H1 (cell line): ENCODE measurements around the gene HAUS2. TPM values are rescaled to one million over a fixed set of nuclear protein-coding genes. Genes with fewer than 3 reads are reported as not detected.

ENCODE experiments used
- CTCF ChIA-PET: fragments of 300-600 bp; sonication (Branson Sonifier 250); formaldehyde crosslinking; loops from one replicate; lab custom pipeline; 2021; ENCODE audit not compliant: partially characterized antibody; lab: Charles Lee
- POLR2A ChIA-PET: fragments of 300-600 bp; sonication (Branson Sonifier 250); formaldehyde crosslinking; loops from one replicate; lab custom pipeline; 2021; ENCODE audit warnings: inconsistent platforms; ENCODE audit not compliant: partially characterized antibody; lab: Charles Lee
- DNase-seq, 2 experiments: peaks; one replicate each; pipeline versions ENCODE4 v3.0.0 to v3.0.0-alpha.2; 2010 to 2022; ENCODE audit warnings: low spot score in 2 of 2, low read depth in 1 of 2, mixed read lengths in 1 of 2
- FAIRE-seq: peaks from 2 replicates; lab custom pipeline; 2011; peaks lifted over from hg19 to GRCh38; lab: Jason Lieb, UNC
- H2AFZ ChIP-seq: 2 replicates; pipeline ENCODE4 v1.8.1; 2012; ENCODE audit warnings: low read length, inconsistent platforms
- H2AK5ac ChIP-seq: 2 replicates; pipeline ENCODE4 v1.6.1; 2013; ENCODE audit warnings: low read depth, low read length
- H2BK120ac ChIP-seq: replicated peaks from 2 replicates; pipeline ENCODE3; 2013; ENCODE audit warnings: low read depth, low read length, inconsistent platforms
- H2BK12ac ChIP-seq: 2 replicates; pipeline ENCODE4 v1.6.1; 2013; ENCODE audit warnings: low read depth, low read length
- H2BK15ac ChIP-seq: 2 replicates; pipeline ENCODE4 v1.6.1; 2013; ENCODE audit warnings: low read length
- H2BK20ac ChIP-seq: 2 replicates; pipeline ENCODE4 v1.6.1; 2013; ENCODE audit warnings: low read length
- H2BK5ac ChIP-seq: 2 replicates; pipeline ENCODE4 v1.6.1; 2013; ENCODE audit warnings: low read depth, low read length
- H3K14ac ChIP-seq: 2 replicates; pipeline ENCODE4 v1.6.1; 2013; ENCODE audit warnings: inconsistent platforms; ENCODE audit not compliant: insufficient read length
- H3K18ac ChIP-seq: 2 replicates; pipeline ENCODE4 v1.6.1; 2013; ENCODE audit warnings: low read length; ENCODE audit errors: extremely low read depth
- H3K23ac ChIP-seq: 2 replicates; pipeline ENCODE4 v1.6.1; 2013; ENCODE audit warnings: inconsistent platforms; ENCODE audit not compliant: insufficient read length
- H3K23me2 ChIP-seq: 2 replicates; pipeline ENCODE4 v1.6.1; 2013; ENCODE audit warnings: low read depth, low read length
- H3K27ac ChIP-seq: 2 replicates; pipeline ENCODE4 v1.6.1; 2011; ENCODE audit warnings: low read depth, low read length, inconsistent platforms
- H3K27me3 ChIP-seq, 4 experiments: replicated peaks in 1 of 4; 1 replicate in 1 of 4; 2 replicates in 3 of 4; pipeline versions ENCODE4 v1.6.1 to v1.8.1; 2011 to 2013; ENCODE audit warnings: low read length in 3 of 4, mild to moderate bottlenecking in 3 of 4, inconsistent platforms in 2 of 4, mixed read lengths in 2 of 4, moderate library complexity in 1 of 4; ENCODE audit not compliant: control insufficient read depth in 3 of 4, insufficient read depth in 3 of 4; ENCODE audit errors: extremely low read depth in 1 of 4
- H3K36me3 ChIP-seq, 4 experiments: 2 replicates each; pipeline versions ENCODE4 v1.6.1 to v1.8.1; 2011 to 2013; ENCODE audit warnings: mild to moderate bottlenecking in 4 of 4, low read length in 3 of 4, moderate library complexity in 2 of 4, control low read depth in 1 of 4, inconsistent platforms in 1 of 4; ENCODE audit not compliant: insufficient read depth in 4 of 4, control insufficient read depth in 2 of 4
- H3K4ac ChIP-seq: replicated peaks from 2 replicates; pipeline ENCODE3; 2013; ENCODE audit warnings: low read length, low read depth, mixed read lengths, inconsistent platforms; ENCODE audit not compliant: insufficient read length
- H3K4me1 ChIP-seq, 4 experiments: replicated peaks in 1 of 4; 1 replicate in 1 of 4; 2 replicates in 3 of 4; pipeline versions ENCODE4 v1.6.1 to v1.8.1; 2011 to 2013; ENCODE audit warnings: low read length in 3 of 4, inconsistent platforms in 2 of 4, mixed read lengths in 1 of 4; ENCODE audit not compliant: insufficient read depth in 4 of 4, control insufficient read depth in 3 of 4
- H3K4me2 ChIP-seq, 2 experiments: 2 replicates each; pipeline versions ENCODE4 v1.6.1 to v1.8.1; 2011 to 2013; ENCODE audit warnings: low read depth in 2 of 2, low read length in 2 of 2, control low read depth in 1 of 2, inconsistent platforms in 1 of 2, mild to moderate bottlenecking in 1 of 2; ENCODE audit not compliant: insufficient read depth in 1 of 2
- H3K4me3 ChIP-seq, 4 experiments: fragments of 200-600, 300-600 bp in 1 of 4; sonication (generic), shearing (Covaris generic), sonication (Bioruptor Twin) in 1 of 4; 2 replicates each; pipeline versions ENCODE4 v1.5.1 to v1.8.1; 2011 to 2016; ENCODE audit warnings: low read length in 4 of 4, low read depth in 3 of 4, control low read depth in 2 of 4, inconsistent platforms in 2 of 4, mild to moderate bottlenecking in 2 of 4, mixed read lengths in 1 of 4, moderate library complexity in 1 of 4; ENCODE audit not compliant: insufficient read depth in 2 of 4; ENCODE audit errors: extremely low read depth in 1 of 4
- H3K56ac ChIP-seq: replicated peaks from 2 replicates; pipeline ENCODE3; 2013; ENCODE audit warnings: low read depth, mild to moderate bottlenecking, mixed read lengths, low read length, inconsistent platforms; ENCODE audit not compliant: insufficient read length
- H3K79me1 ChIP-seq: 2 replicates; pipeline ENCODE4 v1.6.1; 2013; ENCODE audit warnings: low read depth, low read length, control low read depth
- H3K79me2 ChIP-seq, 2 experiments: 2 replicates each; pipeline versions ENCODE4 v1.6.1 to v1.8.1; 2012 to 2013; ENCODE audit warnings: low read length in 2 of 2, mild to moderate bottlenecking in 2 of 2, inconsistent platforms in 1 of 2; ENCODE audit not compliant: insufficient read depth in 2 of 2, control insufficient read depth in 1 of 2
- H3K9ac ChIP-seq, 4 experiments: replicated peaks in 1 of 4; 1 replicate in 1 of 4; 2 replicates in 3 of 4; pipeline versions ENCODE4 v1.6.1 to v1.8.1; 2011 to 2013; ENCODE audit warnings: low read depth in 3 of 4, low read length in 3 of 4, control low read depth in 2 of 4, mild to moderate bottlenecking in 2 of 4, moderate library complexity in 2 of 4, inconsistent platforms in 1 of 4; ENCODE audit errors: extremely low read depth in 1 of 4
- H3K9me3 ChIP-seq, 2 experiments: 2 replicates each; pipeline versions ENCODE4 v1.6.1 to v1.8.1; 2012 to 2013; ENCODE audit warnings: mild to moderate bottlenecking in 2 of 2, moderate library complexity in 2 of 2, control low read depth in 1 of 2, inconsistent platforms in 1 of 2, low read depth in 1 of 2, low read length in 1 of 2, mixed read lengths in 1 of 2; ENCODE audit not compliant: insufficient read depth in 2 of 2
- H4K20me1 ChIP-seq, 2 experiments: replicated peaks in 1 of 2; 2 replicates each; pipeline versions ENCODE3 to v1.8.1; 2011 to 2013; ENCODE audit warnings: inconsistent platforms in 2 of 2, low read length in 2 of 2, mild to moderate bottlenecking in 1 of 2; ENCODE audit not compliant: insufficient read depth in 2 of 2, control insufficient read depth in 1 of 2
- H4K5ac ChIP-seq: 2 replicates; pipeline ENCODE4 v1.6.1; 2013; ENCODE audit warnings: low read length, low read depth, mixed read lengths, inconsistent platforms; ENCODE audit not compliant: insufficient read length
- H4K8ac ChIP-seq: 2 replicates; pipeline ENCODE4 v1.8.0; 2013; ENCODE audit warnings: mild to moderate bottlenecking, moderate library complexity, low read length, inconsistent platforms; ENCODE audit not compliant: insufficient read depth; ENCODE audit errors: extremely low read depth
- H4K91ac ChIP-seq: replicated peaks from 2 replicates; pipeline ENCODE3; 2013; ENCODE audit warnings: low read length, mixed read lengths, inconsistent platforms; ENCODE audit not compliant: insufficient read length
- ATF2 ChIP-seq: IDR thresholded peaks from 2 replicates; pipeline ENCODE4 v1.6.1; 2012; ENCODE audit warnings: low read length, inconsistent platforms
- CHD2 ChIP-seq: IDR thresholded peaks from 2 replicates; pipeline ENCODE4 v1.6.1; 2012; ENCODE audit warnings: low read length, improper control_type of control experiment
- HDAC2 ChIP-seq, 2 experiments: fragments of 300-600 bp in 1 of 2; sonication (generic) in 1 of 2; IDR thresholded peaks; 2 replicates each; pipeline ENCODE4 v1.6.1; 2011 to 2012; ENCODE audit warnings: low read depth in 2 of 2, low read length in 2 of 2, mild to moderate bottlenecking in 2 of 2, moderate library complexity in 2 of 2, borderline replicate concordance in 1 of 2, inconsistent platforms in 1 of 2
- KDM1A ChIP-seq: fragments of 200-600, 300-600 bp; sonication (generic); IDR thresholded peaks from 2 replicates; pipeline ENCODE4 v1.7.1; 2016; ENCODE audit warnings: mild to moderate bottlenecking, low read length, borderline replicate concordance
- PHF8 ChIP-seq: fragments of 200-600 bp; sonication (generic); conservative IDR thresholded peaks from 2 replicates; pipeline ENCODE4 v1.7.1; 2012; ENCODE audit warnings: low read depth, mild to moderate bottlenecking, inconsistent platforms, low read length, moderate library complexity
- RAD21 ChIP-seq, 2 experiments: IDR thresholded peaks in 1 of 2; conservative IDR thresholded peaks in 1 of 2; 2 replicates each; pipeline ENCODE4 v1.6.1; 2011; ENCODE audit warnings: low read depth in 2 of 2, low read length in 2 of 2, improper control_type of control experiment in 1 of 2, inconsistent platforms in 1 of 2, mild to moderate bottlenecking in 1 of 2, moderate library complexity in 1 of 2
- WGBS, 2 experiments: shearing (Covaris generic) in 1 of 2; methylation state at CpG; one replicate each; pipeline versions ENCODE4 v1.1.6 to v1.1.7; 2013 to 2015; ENCODE audit warnings: low lambda C conversion rate in 2 of 2, mixed read lengths in 2 of 2, inconsistent platforms in 1 of 2, low coverage in 1 of 2, missing lambda C conversion rate in 1 of 2; ENCODE audit not compliant: insufficient replicate concordance in 2 of 2, insufficient coverage in 1 of 2, insufficient read length in 1 of 2; ENCODE audit errors: extremely low coverage in 1 of 2, missing lambda C conversion rate in 1 of 2; 5-methylcytosine and 5-hydroxymethylcytosine counted together
- polyA plus RNA-seq, 7 experiments: library from polyadenylated mRNA; depleted of rRNA in 3 of 7; stranded (reverse) in 5 of 7; unstranded in 2 of 7; fragments of >200 nt in 5 of 7; fragments of 200-250 nt in 2 of 7; gene quantifications; 1 replicate in 5 of 7; 2 replicates in 1 of 7; 4 replicates in 1 of 7; pipeline versions ENCODE4 v1.2.1 to v1.2.3, GENCODE V29; 2011 to 2013; ENCODE audit warnings: missing spikeins in 2 of 7, mixed read lengths in 2 of 7
- total RNA-seq: library from RNA; stranded (reverse); fragmentation: NEBNext Ultra II Directional; extraction: Animal tissue kit (Norgen Biotek cat#: 25700); gene quantifications from 2 replicates; pipeline ENCODE4 v1.2.1, GENCODE V29; 2021
- TF ChIP-seq, protein P1 (sequence below): IDR thresholded peaks from 2 replicates; pipeline ENCODE4 v1.6.1; 2012; ENCODE audit warnings: inconsistent platforms

Gene HAUS2
- total and polyA plus RNA-seq, 2 of the 8 experiments (the other 6 are each of a cell fraction or from before 2014, with no cell fraction given), result 12.1 to 33.5 TPM

- Histone ChIP-seq H3K27me3 (no peaks in the 10 kb centered on the region), H3K4me2 (no peak overlapping the region), H4K5ac (no peak overlapping the region), H3K36me3 (no peaks in the 10 kb centered on the region), H3K4me3 (no peak overlapping the region), H3K9ac (no peak overlapping the region), H3K9me3 (no peaks in the 10 kb centered on the region), H2AFZ (no peak overlapping the region), H2BK20ac (no peak overlapping the region), H3K4me1 (no peaks in the 10 kb centered on the region; a peak in 2 of 7 replicates), H3K27ac (no peak overlapping the region), H2BK120ac (no peak overlapping the region), H3K14ac (no peak overlapping the region), H2AK5ac (no peak overlapping the region), H3K18ac (no peak overlapping the region), H3K23me2 (no peaks in the 10 kb centered on the region), H2BK12ac (no peak overlapping the region), H3K79me1 (peaks cover 5% of the 10 kb centered on the region), H3K4ac (no peak overlapping the region)
- 87% methylated on average over 1 of the region's 1 CpG; no CpG with 5 or more reads in 1 of the 2 experiments for WGBS, 2 experiments
- DNase-seq, result no peak
- CTCF ChIA-PET, result interaction anchor here (0.6 to 2.4 kb wide), 2 partner anchors 26 to 146 kb away, joined by 3 to 10 read pairs; no protein-coding TSS in a partner anchor
- POLR2A ChIA-PET, result no interaction called here
- no peak for FAIRE-seq
- no peak for TF ChIP-seq KDM1A
- TF ChIP-seq ATF2, result no peak
- TF ChIP-seq RAD21 (IDR thresholded peaks at IDR 0.05 in 1 of 2, conservative IDR thresholded peaks at IDR 0.05 in 1 of 2; ENCODE audit: low read depth in 2 of 2, low read length in 2 of 2), result no peak
- no peak for TF ChIP-seq HDAC2 (IDR thresholded peaks at IDR 0.05; ENCODE audit: borderline replicate concordance in 1 of 2, low read depth in 2 of 2, low read length in 2 of 2)
- TF ChIP-seq CHD2, result no peak
- TF ChIP-seq, protein P1, sequence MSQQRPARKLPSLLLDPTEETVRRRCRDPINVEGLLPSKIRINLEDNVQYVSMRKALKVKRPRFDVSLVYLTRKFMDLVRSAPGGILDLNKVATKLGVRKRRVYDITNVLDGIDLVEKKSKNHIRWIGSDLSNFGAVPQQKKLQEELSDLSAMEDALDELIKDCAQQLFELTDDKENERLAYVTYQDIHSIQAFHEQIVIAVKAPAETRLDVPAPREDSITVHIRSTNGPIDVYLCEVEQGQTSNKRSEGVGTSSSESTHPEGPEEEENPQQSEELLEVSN, result no peak
- no peak for TF ChIP-seq PHF8
- TF ChIP-seq, all 59 proteins: peak for 0
- no peak overlapping the region for H3K56ac ChIP-seq
- no peak overlapping the region for H2BK5ac ChIP-seq
- no peak overlapping the region for H4K91ac ChIP-seq
- H2BK15ac ChIP-seq, result no peak overlapping the region
- H4K20me1 ChIP-seq, result no peaks in the 10 kb centered on the region
- peaks cover 0 to 48% of the 10 kb centered on the region in 2 experiments; a peak in 3 of 4 replicates for H3K79me2 ChIP-seq
- no peak overlapping the region for H3K23ac ChIP-seq
- no peak overlapping the region for H4K8ac ChIP-seq
Observed at GRCh38 chr15:42503825-42504224, 44.8 kb upstream of the HAUS2 start.
